ENCODE data around the gene DNAH2.

Gene DNAH2

DNA sequence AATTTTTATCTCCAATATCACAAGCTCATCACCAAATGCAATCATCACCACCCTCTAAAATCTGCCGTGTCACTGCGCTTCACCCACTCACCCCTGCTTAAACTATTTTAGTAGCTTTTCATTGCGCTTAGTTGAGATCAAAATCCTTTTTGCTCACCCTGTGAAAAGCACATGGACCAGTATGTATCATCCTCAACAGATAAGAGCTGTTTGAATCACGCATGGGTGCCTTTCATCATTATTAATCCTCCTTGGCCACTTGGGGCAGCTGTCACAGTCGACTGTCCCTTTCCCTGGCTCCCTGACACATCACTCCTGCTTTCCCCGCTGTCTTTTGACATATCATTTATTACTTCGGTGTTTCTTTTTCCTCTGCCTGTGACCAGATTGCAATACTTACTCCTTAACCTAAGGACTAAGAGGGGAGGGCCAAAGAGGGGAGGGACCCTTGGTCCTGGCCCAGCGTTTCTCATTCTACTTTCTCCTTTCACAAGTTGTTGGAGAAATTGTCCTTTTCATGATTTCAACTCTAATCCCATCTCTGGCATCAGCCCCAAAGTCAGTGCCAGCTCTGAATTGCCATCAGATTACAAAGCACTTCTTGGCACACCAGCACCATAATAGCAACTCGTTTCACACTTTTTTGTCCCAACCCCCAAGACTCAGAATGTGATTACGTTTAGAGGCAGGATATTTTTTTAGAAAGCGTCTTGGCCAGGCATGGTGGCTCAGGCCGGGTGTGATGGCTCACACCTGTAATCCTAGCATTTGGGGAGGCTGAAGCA lies 107.9 kb downstream of the DNAH2 start:
- H3K79me2 ChIP-seq (ENCODE audit: insufficient read depth, low read length): no peaks in the 10 kb centered on the region
- no peak overlapping the region for H3K4me3 ChIP-seq (ENCODE audit: insufficient read depth, low read length, poor library complexity, severe bottlenecking)
- no peaks in the 10 kb centered on the region for H3K27me3 ChIP-seq (ENCODE audit: low read length)
- H3F3A ChIP-seq (ENCODE audit: insufficient read depth): no peaks in the 10 kb centered on the region
- no peaks in the 10 kb centered on the region for H4K20me1 ChIP-seq (ENCODE audit: low read depth, low read length)
- H3K9me2 ChIP-seq (replicated peaks; ENCODE audit: insufficient read depth, low read length): no peaks in the 10 kb centered on the region
- TF ChIP-seq CTCF (IDR thresholded peaks at IDR 0.05; ENCODE audit: insufficient read depth, low read length, poor library complexity, severe bottlenecking) (no peak), EZH2phosphoT487 (conservative IDR thresholded peaks at IDR 0.05; ENCODE audit: low read length) (no peak)
- no peak overlapping the region for H3K9ac ChIP-seq (ENCODE audit: low read length)
- no peak overlapping the region for H3K27ac ChIP-seq (ENCODE audit: low read depth, low read length)
- H3K36me3 ChIP-seq (ENCODE audit: low read length): no peaks in the 10 kb centered on the region
- no peaks in the 10 kb centered on the region for H3K9me3 ChIP-seq (ENCODE audit: insufficient read depth, low read length)
- H3K4me2 ChIP-seq (ENCODE audit: low read depth, low read length, poor library complexity, severe bottlenecking): no peak overlapping the region
- H2AFZ ChIP-seq (ENCODE audit: low read depth, low read length, severe bottlenecking): no peak overlapping the region

GRCh38 chr17:7830616-7831015 lies 113.1 kb downstream of the DNAH2 start:
- no peak overlapping the region for H3K4me3 ChIP-seq (ENCODE audit: insufficient read depth, low read length, poor library complexity, severe bottlenecking)
- H3K79me2 ChIP-seq (ENCODE audit: insufficient read depth, low read length): no peaks in the 10 kb centered on the region
- no peaks in the 10 kb centered on the region for H3F3A ChIP-seq (ENCODE audit: insufficient read depth)
- no peak for TF ChIP-seq CTCF (IDR thresholded peaks at IDR 0.05; ENCODE audit: insufficient read depth, low read length, poor library complexity, severe bottlenecking)
- TF ChIP-seq EZH2phosphoT487 (conservative IDR thresholded peaks at IDR 0.05; ENCODE audit: low read length): no peak
- H3K9ac ChIP-seq (ENCODE audit: low read length): no peak overlapping the region
- no peaks in the 10 kb centered on the region for H3K9me3 ChIP-seq (ENCODE audit: insufficient read depth, low read length)
- no peak overlapping the region for H3K27ac ChIP-seq (ENCODE audit: low read depth, low read length)
- H3K36me3 ChIP-seq (ENCODE audit: low read length): no peaks in the 10 kb centered on the region
- H2AFZ ChIP-seq (ENCODE audit: low read depth, low read length, severe bottlenecking): no peak overlapping the region
- no peaks in the 10 kb centered on the region for H4K20me1 ChIP-seq (ENCODE audit: low read depth, low read length)
- no peaks in the 10 kb centered on the region for H3K9me2 ChIP-seq (replicated peaks; ENCODE audit: insufficient read depth, low read length)
- H3K4me2 ChIP-seq (ENCODE audit: low read depth, low read length, poor library complexity, severe bottlenecking): no peak overlapping the region
- no peaks in the 10 kb centered on the region for H3K27me3 ChIP-seq (ENCODE audit: low read length)

DNA sequence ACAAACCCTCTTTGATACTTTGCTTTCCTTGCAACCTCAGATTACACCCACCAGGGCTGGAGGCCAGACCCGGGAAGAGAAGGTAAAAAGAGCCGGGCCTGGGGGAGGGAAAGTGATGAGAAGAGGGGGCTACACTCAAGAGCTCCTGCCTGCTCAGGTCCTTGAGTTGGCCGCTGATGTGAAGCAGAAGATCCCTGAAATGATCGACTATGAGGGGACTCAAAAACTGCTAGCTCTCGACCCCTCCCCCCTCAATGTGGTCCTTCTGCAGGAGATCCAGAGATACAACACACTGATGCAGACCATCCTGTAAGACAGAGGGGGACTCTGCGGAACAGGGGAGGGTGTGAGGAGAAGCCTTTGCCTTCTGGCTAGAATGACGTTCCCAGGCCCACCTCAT lies 113.7 kb downstream of the DNAH2 start:
- Histone ChIP-seq H3K4me2 (ENCODE audit: low read depth, low read length, poor library complexity, severe bottlenecking) (no peak overlapping the region), H3K27me3 (ENCODE audit: low read length) (no peaks in the 10 kb centered on the region), H3K4me3 (ENCODE audit: insufficient read depth, low read length, poor library complexity, severe bottlenecking) (no peak overlapping the region), H3K9me2 (replicated peaks; ENCODE audit: insufficient read depth, low read length) (no peaks in the 10 kb centered on the region), H2AFZ (ENCODE audit: low read depth, low read length, severe bottlenecking) (no peak overlapping the region), H3K9me3 (ENCODE audit: insufficient read depth, low read length) (no peaks in the 10 kb centered on the region), H3K27ac (ENCODE audit: low read depth, low read length) (no peak overlapping the region), H3K9ac (ENCODE audit: low read length) (no peak overlapping the region), H3F3A (ENCODE audit: insufficient read depth) (peaks cover 6% of the 10 kb centered on the region), H3K79me2 (ENCODE audit: insufficient read depth, low read length) (no peaks in the 10 kb centered on the region), H4K20me1 (ENCODE audit: low read depth, low read length) (no peaks in the 10 kb centered on the region), H3K36me3 (ENCODE audit: low read length) (no peaks in the 10 kb centered on the region)
- TF ChIP-seq EZH2phosphoT487 (conservative IDR thresholded peaks at IDR 0.05; ENCODE audit: low read length): no peak
- no peak for TF ChIP-seq CTCF (IDR thresholded peaks at IDR 0.05; ENCODE audit: insufficient read depth, low read length, poor library complexity, severe bottlenecking)

All from SU-DHL-6 (cell line).